Erythroblast (primary cell): Measurements from ENCODE around the gene DUOX1.

Experiments
- GATA1 ChIP-seq: IDR thresholded peaks from 2 replicates; pipeline ENCODE4 v1.6.1; 2011; ENCODE audit warnings: low read depth, mild to moderate bottlenecking, control low read depth, low read length, moderate library complexity
- POLR2A ChIP-seq: IDR thresholded peaks from 2 replicates; pipeline ENCODE4 v1.6.1; 2011; ENCODE audit warnings: mild to moderate bottlenecking, low read length

DNA sequence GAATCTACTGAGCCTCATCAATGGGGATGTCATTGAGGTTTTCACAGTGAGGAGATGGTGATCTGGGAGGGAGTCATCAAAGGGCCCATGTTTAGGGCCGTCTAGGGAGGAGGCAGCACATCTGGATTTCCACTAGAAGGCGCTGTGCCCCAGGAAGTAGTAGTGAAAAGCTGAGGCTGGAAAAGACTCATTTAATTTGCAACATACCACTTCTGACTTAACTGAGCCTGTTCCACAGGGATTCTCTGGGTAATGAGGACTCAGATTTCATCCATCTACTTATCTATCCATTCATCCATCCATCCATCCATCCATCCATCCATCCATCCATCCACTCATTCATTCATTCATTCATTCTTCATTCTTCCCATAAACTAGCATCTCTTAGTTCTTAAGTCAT lies 75.4 kb downstream of the DUOX1 start:
- no peak for TF ChIP-seq POLR2A
- TF ChIP-seq GATA1: no peak
